Caco-2 (cell line): ENCODE measurements around the gene PRDM11. TPM values are rescaled to one million over a fixed set of nuclear protein-coding genes. Genes with fewer than 3 reads are reported as not detected.
"Not testable (repeated sequence)": the region's sequence is repeated elsewhere in the genome, so short reads cannot be mapped to it uniquely, and the experiment has no call there.

Source experiments
- BruUV-seq: library from RNA; stranded (reverse); fragments of 400-500 nt; replicated peaks from 2 replicates; lab custom pipeline; 2021; lab: Mats Ljungman, UMichigan
- CTCF ChIA-PET: fragments of 300-600 bp; sonication (Branson Sonifier 250); formaldehyde crosslinking; loops from one replicate; lab custom pipeline; 2022; ENCODE audit warnings: antibody characterized with exemption; lab: Charles Lee
- POLR2A ChIA-PET: fragments of 300-600 bp; sonication (Branson Sonifier 250); formaldehyde crosslinking; loops from one replicate; lab custom pipeline; 2022; ENCODE audit warnings: antibody characterized with exemption; lab: Charles Lee
- DNase-seq, 2 experiments: peaks; one replicate each; pipeline versions ENCODE4 v3.0.0 to v3.0.0-alpha.2; 2020 to 2022
- H3K27me3 ChIP-seq: replicated peaks from 2 replicates; pipeline ENCODE4 v1.6.0; 2011; ENCODE audit warnings: low read length; ENCODE audit not compliant: control insufficient read depth, insufficient read depth
- H3K36me3 ChIP-seq: 2 replicates; pipeline ENCODE4 v1.5.1; 2011; ENCODE audit warnings: low read length; ENCODE audit not compliant: control insufficient read depth, insufficient read depth
- H3K4me1 ChIP-seq: fragments of 250-450 bp; sonication (Bioruptor Pico); 2 replicates; pipeline ENCODE4 v1.5.1; 2020; ENCODE audit warnings: mild to moderate bottlenecking
- H3K4me3 ChIP-seq: 2 replicates; pipeline ENCODE4 v1.5.1; 2011; ENCODE audit warnings: low read depth, mild to moderate bottlenecking, control low read depth, low read length
- H3K9me3 ChIP-seq: fragments of 250-450 bp; sonication (Bioruptor Pico); 2 replicates; pipeline ENCODE4 v1.5.1; 2020; ENCODE audit warnings: mild to moderate bottlenecking, moderate library complexity
- H3K27ac Mint-ChIP-seq: one replicate; pipeline ENCODE4 v1.8.0; 2022; ENCODE audit warnings: mixed read lengths; ENCODE audit not compliant: unreplicated experiment
- H3K27me3 Mint-ChIP-seq: one replicate; pipeline ENCODE4 v1.8.0; 2022; ENCODE audit warnings: mixed read lengths; ENCODE audit not compliant: insufficient read depth, unreplicated experiment
- H3K36me3 Mint-ChIP-seq: one replicate; pipeline ENCODE4 v1.8.0; 2022; ENCODE audit warnings: mild to moderate bottlenecking, mixed read lengths; ENCODE audit not compliant: insufficient read depth, unreplicated experiment
- H3K4me1 Mint-ChIP-seq: one replicate; pipeline ENCODE4 v1.8.0; 2022; ENCODE audit warnings: low read depth, mixed read lengths; ENCODE audit not compliant: unreplicated experiment
- H3K4me3 Mint-ChIP-seq: one replicate; pipeline ENCODE4 v1.8.0; 2022; ENCODE audit warnings: mild to moderate bottlenecking, moderate library complexity, mixed read lengths; ENCODE audit not compliant: unreplicated experiment
- H3K9me3 Mint-ChIP-seq: one replicate; pipeline ENCODE4 v1.8.0; 2022; ENCODE audit warnings: mixed read lengths; ENCODE audit not compliant: unreplicated experiment
- CTCF ChIP-seq, 2 experiments: fragments of 200-600 bp in 1 of 2; IDR thresholded peaks; 1 replicate in 1 of 2; 2 replicates in 1 of 2; pipeline versions ENCODE4 v1.5.1 to v1.8.0; 2011 to 2022; ENCODE audit warnings: antibody characterized with exemption in 1 of 2, control low read depth in 1 of 2, inconsistent platforms in 1 of 2, low read depth in 1 of 2, low read length in 1 of 2, mild to moderate bottlenecking in 1 of 2, moderate library complexity in 1 of 2; ENCODE audit not compliant: insufficient read depth in 1 of 2, severe bottlenecking in 1 of 2, unreplicated experiment in 1 of 2
- intact Hi-C: fragments of 100-400 bp; cut with micrococcal nuclease; formaldehyde crosslinking; loops from one replicate; pipeline ENCODE4 v1.10.0; 2022; ENCODE audit not compliant: unreplicated experiment
- total RNA-seq: library from RNA; stranded (reverse); gene quantifications from 2 replicates; pipeline ENCODE4 v1.2.3, GENCODE V29; 2022

The PRDM11 gene
- total RNA-seq, 1 experiment from 2014 or later: 11.8 TPM

DNA sequence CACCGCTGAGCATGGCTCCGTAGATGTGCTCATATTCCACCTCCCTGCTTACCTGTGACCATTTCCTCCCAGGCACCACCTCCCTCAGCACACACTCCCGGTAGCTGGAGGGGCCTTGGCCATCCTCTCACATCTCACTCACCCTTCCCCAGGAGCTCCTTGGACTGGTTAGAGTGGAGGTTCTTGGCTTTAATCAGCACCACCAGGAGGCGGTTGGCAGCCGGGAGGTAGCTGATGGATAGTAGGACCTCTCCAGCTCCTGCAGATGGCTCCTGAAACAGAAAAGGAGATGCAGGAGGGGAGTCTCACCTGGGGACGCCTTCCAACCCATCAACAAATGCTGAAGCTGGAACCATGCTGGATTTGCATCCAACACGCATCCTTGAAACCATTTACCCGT lies 99.8 kb downstream of the PRDM11 start:
- intact Hi-C loops: no loop called here
- H3K27ac Mint-ChIP-seq: no peak overlapping the region
- no TSS peak for BruUV-seq
- Histone ChIP-seq H3K4me1 (peaks cover 7% of the 10 kb centered on the region; the same call in 1 of the 2 replicates), H3K36me3 (no peaks in the 10 kb centered on the region), H3K4me3 (no peak overlapping the region), H3K9me3 (no peaks in the 10 kb centered on the region), H3K27me3 (no peaks in the 10 kb centered on the region)
- H3K36me3 Mint-ChIP-seq: no peaks in the 10 kb centered on the region
- TF ChIP-seq CTCF (IDR thresholded peaks at IDR 0.05; ENCODE audit: insufficient read depth in 1 of 2, low read depth in 1 of 2, low read length in 1 of 2, severe bottlenecking in 1 of 2, unreplicated experiment in 1 of 2): no peak
- H3K9me3 Mint-ChIP-seq: no peaks in the 10 kb centered on the region
- H3K4me3 Mint-ChIP-seq: no peak overlapping the region
- ChIA-PET POLR2A (no interaction called here), CTCF (no interaction called here)
- no peak for DNase-seq
- no peaks in the 10 kb centered on the region for H3K27me3 Mint-ChIP-seq
- peaks cover 7% of the 10 kb centered on the region for H3K4me1 Mint-ChIP-seq

GRCh38 chr11:45247433-45247832 lies 101.0 kb downstream of the PRDM11 start:
- intact Hi-C loops: no loop called here
- Mint-ChIP-seq H3K27me3 (no peaks in the 10 kb centered on the region), H3K9me3 (no peaks in the 10 kb centered on the region), H3K4me1 (peaks cover 7% of the 10 kb centered on the region), H3K36me3 (no peaks in the 10 kb centered on the region), H3K27ac (no peak overlapping the region), H3K4me3 (no peak overlapping the region)
- TF ChIP-seq CTCF (IDR thresholded peaks at IDR 0.05; ENCODE audit: insufficient read depth in 1 of 2, low read depth in 1 of 2, low read length in 1 of 2, severe bottlenecking in 1 of 2, unreplicated experiment in 1 of 2): no peak
- Histone ChIP-seq H3K9me3 (no peaks in the 10 kb centered on the region), H3K4me3 (no peak overlapping the region), H3K4me1 (peaks cover 7% of the 10 kb centered on the region; the same call in 1 of the 2 replicates), H3K27me3 (no peaks in the 10 kb centered on the region), H3K36me3 (no peaks in the 10 kb centered on the region)
- POLR2A ChIA-PET: no interaction called here
- CTCF ChIA-PET: interaction anchor here (0.8 kb wide), 1 partner anchor 143 kb away, joined by 3 read pairs; no protein-coding TSS in a partner anchor
- no TSS peak for BruUV-seq
- no peak for DNase-seq

DNA sequence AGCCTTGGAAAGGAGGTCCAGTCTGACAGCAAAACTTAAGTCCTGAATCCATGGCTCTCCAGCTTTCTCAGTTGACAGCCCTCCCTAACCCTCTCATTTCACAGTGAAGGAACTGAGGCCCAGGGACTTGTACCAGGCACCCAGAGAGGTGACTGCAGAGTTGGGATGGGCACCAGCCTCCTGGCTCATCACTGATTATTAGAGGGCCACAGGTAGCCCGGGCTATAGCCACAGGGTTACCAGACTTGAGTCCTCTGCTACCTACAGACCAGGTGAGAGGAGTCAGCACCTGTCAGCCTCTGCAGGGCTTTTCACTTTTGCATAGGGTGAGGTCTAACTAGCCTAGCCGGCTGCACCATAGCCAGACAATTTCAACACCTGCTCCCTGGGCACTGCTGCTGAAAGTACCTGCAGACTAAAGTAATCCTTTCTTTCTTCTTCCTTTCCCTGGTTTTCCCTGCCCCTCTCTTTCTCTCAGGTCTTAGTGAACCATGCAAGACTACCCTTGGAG lies 102.1 kb downstream of the PRDM11 start:
- Histone ChIP-seq H3K4me1 (peaks cover 7% of the 10 kb centered on the region; the same call in 1 of the 2 replicates), H3K27me3 (no peaks in the 10 kb centered on the region), H3K9me3 (no peaks in the 10 kb centered on the region), H3K4me3 (no peak overlapping the region), H3K36me3 (no peaks in the 10 kb centered on the region)
- Mint-ChIP-seq H3K36me3 (no peaks in the 10 kb centered on the region), H3K4me1 (peaks cover 7% of the 10 kb centered on the region), H3K9me3 (no peaks in the 10 kb centered on the region), H3K27ac (no peak overlapping the region), H3K4me3 (no peak overlapping the region), H3K27me3 (no peaks in the 10 kb centered on the region)
- no peak for TF ChIP-seq CTCF (IDR thresholded peaks at IDR 0.05; ENCODE audit: insufficient read depth in 1 of 2, low read depth in 1 of 2, low read length in 1 of 2, severe bottlenecking in 1 of 2, unreplicated experiment in 1 of 2)
- CTCF ChIA-PET: no interaction called here
- no peak for DNase-seq
- intact Hi-C loops: no loop called here
- POLR2A ChIA-PET: no interaction called here
- BruUV-seq: no TSS peak

DNA sequence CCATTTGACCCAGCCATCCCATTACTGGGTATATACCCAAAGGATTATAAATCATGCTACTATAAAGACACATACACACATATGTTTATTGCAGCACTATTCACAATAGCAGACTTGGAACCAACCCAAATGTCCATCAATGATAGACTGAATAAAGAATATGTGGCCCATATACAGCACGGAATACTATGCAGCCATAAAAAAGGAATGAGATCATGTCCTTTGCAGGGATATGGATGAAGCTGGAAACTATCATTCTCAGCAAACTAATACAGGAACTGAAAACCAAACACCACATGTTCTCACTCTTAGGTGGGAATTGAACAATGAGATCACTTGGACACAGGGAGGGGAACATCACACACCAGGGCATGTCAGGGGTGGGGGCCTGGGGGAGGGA lies 102.9 kb downstream of the PRDM11 start:
- H3K36me3 Mint-ChIP-seq, DNase-seq, intact Hi-C loops, POLR2A ChIA-PET, H3K9me3 Mint-ChIP-seq, H3K9me3 ChIP-seq, H3K4me3 Mint-ChIP-seq, H3K27me3 ChIP-seq, H3K4me1 Mint-ChIP-seq, BruUV-seq, H3K36me3 ChIP-seq, H3K27ac Mint-ChIP-seq, CTCF ChIA-PET, H3K4me3 ChIP-seq, H3K27me3 Mint-ChIP-seq, H3K4me1 ChIP-seq: not testable (repeated sequence)
